GM19023 (cell line): ENCODE measurements around the gene APEH.

Source experiments
- ATAC-seq: cut with Tn5 transposase; IDR thresholded peaks from one replicate; pipeline ENCODE4 v1.9.1; 2021; ENCODE audit warnings: mild to moderate bottlenecking, moderate library complexity; ENCODE audit not compliant: unreplicated experiment

Gene APEH

DNA sequence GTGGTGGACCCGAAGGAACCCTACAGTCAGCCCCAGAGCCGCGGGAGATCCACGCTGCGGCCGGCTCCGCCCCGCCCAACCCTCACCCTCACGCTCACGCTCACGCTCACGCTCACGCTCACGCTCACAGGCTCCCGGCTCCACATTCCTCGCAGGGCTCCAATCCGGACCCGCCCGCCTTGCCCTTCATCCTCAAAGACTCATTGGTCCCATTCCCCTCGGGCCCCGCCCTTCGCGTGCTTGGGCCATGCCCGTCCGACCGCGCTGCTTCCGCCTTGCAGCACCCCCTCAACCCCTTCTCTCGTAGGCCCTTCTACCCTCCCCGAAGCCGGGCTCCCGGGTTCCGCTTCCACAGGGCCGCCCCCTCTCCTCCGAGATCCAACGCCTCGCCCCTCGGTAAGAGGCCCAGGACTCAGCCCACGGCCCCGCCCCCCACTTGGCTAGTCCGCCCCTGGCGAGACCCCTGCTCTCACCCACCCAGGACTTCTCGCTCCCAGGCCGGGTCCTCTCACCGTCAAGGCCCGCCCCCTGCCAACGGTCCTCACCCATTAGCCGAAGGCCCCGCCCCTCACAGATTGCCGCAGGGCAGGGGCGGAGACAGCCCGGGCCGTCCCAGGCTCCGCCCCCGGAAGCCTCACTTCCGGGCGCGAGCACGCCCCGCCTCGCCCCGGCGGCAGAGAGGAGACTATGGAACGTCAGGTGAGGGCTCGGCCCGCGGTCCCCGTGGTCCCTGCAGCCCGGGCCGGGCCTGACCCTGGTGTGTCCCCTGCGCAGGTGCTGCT is at the start of gene APEH:
TSS of gene APEH (plus strand) at position 637 of the 782 bp plus-strand sequence. CDS start at position 688, 51 bp downstream.
- ATAC-seq: peak; percentile 80

DNA sequence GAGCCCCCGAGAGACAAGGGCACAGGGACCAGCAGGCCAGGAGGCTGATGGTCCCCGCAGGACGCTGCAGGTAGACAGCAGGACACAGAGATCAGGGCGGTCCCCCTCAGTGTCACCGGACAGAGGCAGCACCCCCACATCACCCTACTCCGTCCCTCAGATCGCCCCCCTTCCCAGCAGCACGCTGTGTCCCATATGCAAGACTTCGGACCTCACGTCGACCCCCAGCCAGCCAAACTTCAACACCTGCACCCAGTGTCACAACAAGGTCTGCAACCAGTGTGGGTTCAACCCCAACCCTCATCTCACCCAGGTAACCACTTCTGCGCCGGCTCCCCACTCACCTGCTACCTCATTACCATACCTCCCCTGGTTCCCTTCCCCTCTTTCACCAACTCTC is 49.1 kb upstream of the APEH start:
- ATAC-seq: no peak

DNA sequence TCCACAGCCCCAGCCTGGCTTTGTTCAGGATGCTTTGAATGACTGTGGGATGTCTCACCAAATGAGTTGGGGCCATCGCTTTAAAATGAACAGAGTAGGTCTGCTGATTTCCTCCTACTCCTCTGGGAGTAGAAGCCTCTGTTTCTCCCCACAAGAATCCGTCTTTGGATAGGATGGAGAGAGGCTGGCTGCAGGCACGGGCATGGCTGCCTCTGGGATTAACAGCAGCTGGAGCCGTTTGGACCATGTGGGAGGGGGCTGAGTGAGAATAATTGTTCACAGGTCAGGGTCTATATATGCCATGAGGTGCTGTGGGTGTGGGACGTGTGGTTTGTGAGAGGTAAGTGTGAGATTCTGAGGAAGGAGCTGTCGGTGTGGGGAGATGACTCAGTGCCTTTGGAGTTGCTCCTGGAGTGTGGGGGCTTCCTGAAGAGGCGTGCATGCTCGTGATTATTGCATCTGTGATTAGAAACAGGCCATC is 48.0 kb upstream of the APEH start:
- no peak for ATAC-seq

DNA sequence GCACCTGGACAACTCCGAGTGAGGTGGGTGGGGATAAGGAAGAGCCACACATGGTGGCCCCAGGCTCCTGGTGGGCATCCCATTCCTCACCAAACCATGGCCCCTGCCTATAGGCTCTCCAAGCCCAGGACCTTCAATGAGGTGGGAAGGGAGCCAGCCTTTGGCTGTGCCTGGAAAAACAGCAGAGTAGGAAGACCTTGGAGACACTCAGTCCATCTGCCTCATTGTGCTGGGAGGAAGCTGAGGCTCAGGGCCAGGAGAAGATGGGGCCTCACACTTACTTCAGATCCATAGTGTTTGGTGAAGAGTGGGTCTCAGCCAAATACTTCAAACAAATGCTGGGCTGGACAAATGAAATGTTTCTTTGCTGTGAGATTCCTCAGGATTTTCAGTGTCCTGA is 47.4 kb upstream of the APEH start:
- ATAC-seq: no peak

DNA sequence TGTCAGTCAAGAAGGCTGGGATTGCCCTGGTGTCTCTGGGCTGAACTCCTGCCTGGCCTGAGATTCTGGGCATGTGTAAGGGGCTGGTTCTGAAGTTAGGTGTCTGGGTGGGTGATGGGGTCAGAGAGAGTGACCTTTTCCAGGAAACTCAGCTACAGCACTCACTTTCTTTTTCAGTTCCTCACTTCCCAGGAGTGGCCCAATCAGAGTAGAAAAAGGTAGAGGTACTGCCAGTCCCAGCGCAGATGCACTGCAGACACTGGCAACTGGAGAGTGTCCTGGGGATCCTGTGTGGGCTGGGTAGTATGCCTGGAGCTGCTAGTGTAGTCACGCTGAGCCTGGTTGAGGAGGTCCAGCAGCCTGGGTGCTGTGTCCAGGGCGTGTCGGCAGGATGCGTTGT is 46.5 kb upstream of the APEH start:
- no peak for ATAC-seq

DNA sequence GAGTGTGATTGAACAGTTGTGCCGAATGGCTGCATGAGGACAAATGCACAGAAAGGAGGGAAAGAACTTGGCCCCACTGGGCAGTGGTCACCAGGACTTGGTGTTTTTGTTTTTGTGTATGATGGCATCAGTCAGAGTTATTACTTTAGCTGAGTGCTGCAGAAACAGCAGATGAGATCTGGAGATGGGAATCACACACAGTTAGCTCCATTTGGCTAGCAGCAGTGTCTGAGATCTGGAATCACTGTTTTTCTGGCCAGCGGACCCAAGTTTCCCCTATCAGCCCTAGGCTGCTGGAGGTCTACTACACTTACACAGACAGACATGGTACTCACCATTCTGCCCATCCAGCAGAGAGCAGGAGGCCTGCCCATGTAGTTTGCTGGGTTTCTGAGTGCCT is 45.9 kb upstream of the APEH start:
- no peak for ATAC-seq

DNA sequence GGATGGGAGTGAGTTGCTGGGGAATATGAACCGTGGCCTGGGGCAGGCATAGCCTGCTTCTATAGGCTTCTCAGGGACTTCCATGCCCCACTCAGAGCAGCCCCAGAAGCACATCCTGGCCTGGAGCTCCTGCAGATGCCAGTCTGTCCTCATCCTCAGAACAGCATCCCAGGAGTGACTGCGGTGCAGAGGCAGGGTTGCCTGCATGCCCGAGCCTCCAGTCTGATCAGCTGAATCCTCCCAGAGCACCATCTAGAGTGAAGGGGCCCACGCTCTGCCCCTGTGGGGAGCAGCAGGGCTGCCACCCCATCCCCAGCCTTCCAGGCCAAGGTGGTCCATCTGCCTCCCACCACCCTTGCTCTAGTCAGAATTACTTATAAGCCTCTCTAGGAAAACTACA is 44.7 kb upstream of the APEH start:
- no peak for ATAC-seq

DNA sequence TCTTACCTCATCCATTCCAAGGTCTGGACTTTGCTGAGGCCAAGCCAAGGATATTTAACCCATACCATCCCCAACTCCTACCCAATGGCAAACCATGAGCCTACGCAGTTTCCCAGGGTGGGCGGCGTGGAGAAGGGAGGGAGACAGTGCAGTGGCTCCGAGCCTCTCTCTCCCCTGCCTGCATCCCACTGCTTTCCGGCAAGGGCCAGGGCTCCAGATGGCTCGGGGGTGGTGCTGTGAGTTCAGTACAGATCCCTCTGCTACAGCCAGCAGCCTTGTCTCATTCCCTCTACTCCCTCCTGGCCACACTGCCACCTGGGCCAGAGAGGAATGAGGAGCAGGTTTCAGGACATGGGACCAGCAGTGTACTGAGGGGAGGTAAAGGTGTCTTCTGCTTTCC is 44.3 kb upstream of the APEH start:
- ATAC-seq: no peak

DNA sequence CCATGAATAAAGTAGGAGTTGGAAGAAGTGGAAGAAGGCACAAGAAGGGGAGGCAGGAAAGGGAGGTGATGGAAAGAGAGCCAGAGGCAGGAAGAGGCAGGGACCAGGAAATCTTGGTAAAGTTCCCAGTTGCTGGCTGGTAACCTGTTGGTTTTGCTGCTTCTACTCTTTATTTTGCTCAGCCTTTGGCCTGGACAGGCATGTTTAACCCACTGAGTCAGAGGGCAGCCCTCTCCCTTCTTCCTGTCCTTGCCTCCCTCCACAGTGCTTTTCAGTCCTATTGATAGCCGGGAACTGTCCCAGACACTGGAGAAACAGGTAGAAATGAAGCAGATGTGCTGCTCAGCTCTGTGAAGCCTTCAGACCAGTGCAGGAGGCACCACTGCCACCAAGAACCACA is 43.4 kb upstream of the APEH start:
- no peak for ATAC-seq

DNA sequence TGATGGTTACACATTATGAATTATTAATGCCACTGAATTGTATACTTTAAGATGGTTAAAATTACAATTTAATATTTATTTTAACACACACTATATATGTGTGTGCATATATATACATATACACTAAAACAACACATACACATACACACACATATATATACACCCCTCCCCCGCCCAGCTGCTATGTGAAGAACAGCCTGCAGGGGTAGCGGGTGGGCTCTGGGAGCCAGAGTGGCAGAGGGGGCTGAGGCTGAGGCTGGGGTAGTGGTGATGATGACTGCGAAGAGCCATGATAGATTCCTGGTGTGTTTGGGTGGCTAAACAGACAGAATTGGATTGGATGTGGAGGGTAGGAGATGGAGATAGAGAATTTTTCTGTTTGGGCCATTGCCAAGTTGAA is 39.4 kb upstream of the APEH start:
- no peak for ATAC-seq

DNA sequence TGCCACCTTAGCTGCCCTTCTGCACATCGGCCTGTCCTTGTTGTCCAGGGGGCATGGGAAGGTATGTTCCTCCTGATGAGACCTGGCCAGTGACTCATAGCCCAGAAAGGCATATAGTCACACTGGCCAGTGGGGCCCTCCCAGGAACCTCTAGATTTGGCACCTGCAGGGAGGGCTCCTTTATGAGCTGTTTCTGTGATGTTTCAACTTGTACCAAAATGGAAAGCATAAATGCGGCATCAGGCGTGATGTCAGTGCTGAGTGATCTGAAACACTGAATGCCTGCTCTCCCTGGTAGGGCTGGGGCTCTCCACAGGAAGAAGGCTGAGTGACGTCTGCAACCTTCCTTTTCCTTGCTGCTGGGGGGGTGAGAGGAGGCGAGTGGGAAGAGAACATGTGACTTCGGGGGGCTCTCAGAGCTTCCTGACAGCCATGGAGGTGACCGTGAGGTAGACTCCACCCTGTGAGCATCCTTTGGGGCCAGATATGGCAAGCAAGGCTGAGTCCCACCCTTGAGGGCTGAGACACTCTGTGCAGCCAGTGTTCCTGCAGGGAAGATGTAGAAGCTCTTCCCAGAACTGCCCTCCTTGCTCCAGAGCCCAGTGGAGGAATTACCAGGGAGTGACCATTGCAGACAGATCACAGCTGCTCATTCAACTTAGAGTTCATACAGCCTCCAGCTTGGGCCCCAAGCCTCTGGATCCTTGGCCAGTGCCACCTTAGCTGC is 37.1 kb upstream of the APEH start:
- no peak for ATAC-seq

DNA sequence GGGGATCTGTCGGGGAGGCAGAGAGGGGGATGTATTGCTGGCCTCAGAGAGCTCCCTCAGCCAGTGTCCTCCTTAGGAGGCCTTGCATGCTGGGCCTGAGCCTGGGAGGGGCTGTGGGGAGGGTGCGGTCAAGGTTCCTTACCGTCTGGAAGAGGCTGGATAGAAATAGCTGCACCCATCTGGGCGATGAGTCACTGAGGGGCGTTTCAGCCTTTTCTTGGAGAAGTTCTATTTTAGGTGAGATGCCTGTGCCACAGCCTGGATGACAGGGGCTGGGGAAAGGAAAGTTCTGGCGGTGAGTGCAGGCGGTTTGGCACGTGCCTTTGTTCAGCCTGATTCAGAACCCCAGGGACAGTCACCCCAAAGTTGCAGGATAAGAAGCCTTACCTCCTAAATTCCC is 35.7 kb upstream of the APEH start:
- no peak for ATAC-seq

DNA sequence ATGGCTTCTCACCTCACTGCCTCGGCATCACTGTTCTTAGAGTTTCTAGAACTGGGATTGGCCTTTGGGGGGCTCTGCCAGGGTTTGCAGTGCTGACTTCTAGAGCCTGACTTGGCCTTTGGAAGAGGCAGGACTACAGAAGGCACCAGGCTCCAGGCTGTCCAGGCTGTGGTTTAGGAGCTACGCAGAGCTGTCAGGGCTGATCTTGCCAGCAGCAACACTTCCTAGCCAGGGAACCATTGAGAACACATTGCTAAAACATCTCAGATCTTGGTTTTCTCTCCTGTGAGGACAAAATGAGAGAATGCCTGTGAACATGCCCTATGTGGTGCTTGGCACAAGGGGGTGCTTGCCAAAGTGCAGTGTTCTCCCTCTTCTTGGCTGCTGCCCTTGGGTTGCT is 34.6 kb upstream of the APEH start:
- no peak for ATAC-seq

DNA sequence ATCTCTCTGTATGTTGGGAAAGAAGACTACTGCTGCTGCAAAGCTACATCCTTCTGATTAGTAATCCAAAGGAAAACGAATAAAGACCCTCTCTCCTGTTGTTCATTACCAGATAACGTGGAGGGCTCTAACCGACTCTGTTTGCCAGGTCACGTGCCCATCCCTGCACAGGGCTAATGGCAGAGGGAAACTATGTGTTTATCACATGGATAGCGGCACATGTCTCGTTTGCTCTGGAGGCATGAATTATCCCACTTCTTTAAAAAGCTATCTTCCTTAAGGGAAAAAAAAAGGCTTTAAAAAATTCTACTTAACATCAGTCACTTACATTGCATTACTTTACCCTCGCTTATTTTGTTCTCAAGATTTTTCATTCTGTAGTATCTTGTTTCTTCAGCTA is 32.9 kb upstream of the APEH start:
- ATAC-seq: no peak

DNA sequence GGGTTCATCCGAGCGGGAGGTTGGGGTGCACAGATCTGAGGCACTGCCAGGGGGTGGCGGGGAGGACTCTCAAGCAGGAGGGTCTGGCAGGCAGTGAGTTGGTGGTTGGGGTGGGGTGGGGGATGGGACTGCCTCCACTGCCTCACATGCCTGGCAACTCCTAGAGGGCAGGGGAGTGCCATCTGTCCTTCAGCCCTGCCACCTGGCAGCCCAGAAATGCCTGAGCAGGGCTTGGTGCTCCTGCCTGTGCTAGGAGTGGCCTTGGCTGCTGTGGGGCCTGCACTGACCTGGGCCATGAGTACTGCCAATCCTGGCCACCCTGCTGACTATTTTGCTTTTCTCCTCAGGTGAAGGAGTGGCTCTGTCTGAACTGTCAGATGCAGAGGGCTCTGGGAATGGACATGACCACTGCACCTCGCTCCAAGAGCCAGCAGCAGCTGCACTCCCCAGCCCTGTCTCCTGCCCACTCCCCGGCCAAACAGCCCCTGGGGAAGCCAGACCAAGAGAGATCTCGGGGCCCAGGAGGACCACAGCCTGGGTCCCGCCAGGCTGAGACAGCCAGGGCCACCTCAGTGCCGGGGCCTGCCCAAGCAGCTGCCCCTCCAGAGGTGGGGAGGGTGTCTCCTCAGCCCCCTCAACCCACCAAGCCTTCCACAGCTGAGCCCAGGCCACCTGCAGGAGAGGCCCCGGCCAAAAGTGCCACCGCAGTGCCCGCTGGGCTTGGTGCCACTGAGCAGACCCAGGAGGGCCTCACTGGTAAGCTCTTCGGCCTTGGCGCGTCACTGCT is 32.0 kb upstream of the APEH start:
- no peak for ATAC-seq

DNA sequence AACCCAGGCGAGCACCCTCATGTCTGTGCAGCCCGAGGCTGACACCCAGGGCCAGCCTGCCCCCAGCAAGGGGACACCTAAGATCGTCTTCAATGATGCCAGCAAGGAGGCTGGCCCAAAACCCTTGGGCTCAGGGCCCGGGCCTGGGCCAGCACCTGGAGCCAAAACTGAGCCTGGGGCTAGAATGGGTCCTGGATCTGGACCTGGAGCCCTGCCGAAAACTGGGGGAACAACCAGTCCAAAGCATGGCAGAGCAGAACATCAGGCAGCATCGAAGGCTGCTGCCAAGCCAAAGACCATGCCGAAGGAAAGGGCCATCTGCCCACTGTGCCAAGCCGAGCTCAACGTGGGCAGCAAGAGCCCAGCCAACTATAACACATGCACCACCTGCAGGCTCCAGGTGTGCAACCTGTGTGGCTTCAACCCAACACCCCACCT is 31.4 kb upstream of the APEH start:
- no peak for ATAC-seq

DNA sequence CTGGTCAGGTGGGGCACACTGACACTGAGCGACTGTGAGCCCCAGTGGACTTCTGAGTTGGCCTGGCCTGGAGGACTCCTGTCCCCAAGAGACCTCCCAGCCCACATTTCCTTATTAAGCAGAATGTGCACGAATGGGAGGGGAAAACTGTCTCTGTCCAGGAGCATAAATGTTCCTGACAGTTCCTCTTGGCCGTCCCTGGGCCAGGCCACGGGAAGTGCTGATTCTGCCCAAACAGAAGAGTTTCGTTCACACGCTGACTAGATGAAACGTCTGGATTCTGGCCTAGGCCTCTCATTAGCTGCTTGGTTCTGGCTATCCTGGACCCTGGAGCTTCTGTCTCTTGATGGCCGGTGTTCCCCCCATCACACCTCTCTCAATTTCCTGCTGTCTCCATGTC is 29.5 kb upstream of the APEH start:
- no peak for ATAC-seq

DNA sequence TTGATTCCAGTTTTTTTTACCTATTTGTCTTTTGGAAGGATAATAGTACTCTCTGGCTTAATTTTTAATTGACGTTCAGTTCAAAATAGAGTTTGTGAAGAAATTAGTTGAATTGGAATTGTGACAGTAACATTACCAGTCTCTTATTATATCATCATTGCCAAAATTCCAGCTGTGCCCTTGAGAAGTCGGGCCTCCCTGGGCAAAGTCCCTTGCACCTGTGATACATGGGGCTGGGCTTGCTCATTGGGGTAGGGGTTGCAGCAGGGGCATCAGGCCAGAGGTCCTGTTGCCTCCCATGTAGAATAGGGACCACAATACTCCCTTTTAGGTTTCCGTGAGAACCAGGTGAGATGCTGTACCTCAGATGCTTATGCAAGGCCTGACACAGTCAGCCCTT is 27.9 kb upstream of the APEH start:
- no peak for ATAC-seq

DNA sequence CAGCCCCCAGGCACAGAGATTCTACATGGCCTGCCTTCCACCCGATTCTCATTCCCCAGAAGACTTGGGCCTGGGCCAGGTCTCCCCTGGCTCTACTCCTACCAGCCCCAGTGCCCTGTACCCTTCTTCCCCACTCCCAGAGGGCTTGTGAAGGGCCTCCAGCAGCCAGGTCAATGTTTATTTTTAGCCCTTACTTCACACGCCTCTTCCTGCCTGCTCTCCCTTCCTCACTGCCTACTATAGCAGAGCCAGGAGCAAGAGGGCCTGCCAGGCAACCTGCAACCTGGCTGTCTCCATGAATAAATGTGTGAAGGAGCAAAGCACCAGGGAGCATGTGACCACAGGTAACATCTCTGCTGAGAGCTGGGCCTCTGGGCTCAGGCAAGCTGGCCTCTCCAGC is 26.4 kb upstream of the APEH start:
- ATAC-seq: no peak

DNA sequence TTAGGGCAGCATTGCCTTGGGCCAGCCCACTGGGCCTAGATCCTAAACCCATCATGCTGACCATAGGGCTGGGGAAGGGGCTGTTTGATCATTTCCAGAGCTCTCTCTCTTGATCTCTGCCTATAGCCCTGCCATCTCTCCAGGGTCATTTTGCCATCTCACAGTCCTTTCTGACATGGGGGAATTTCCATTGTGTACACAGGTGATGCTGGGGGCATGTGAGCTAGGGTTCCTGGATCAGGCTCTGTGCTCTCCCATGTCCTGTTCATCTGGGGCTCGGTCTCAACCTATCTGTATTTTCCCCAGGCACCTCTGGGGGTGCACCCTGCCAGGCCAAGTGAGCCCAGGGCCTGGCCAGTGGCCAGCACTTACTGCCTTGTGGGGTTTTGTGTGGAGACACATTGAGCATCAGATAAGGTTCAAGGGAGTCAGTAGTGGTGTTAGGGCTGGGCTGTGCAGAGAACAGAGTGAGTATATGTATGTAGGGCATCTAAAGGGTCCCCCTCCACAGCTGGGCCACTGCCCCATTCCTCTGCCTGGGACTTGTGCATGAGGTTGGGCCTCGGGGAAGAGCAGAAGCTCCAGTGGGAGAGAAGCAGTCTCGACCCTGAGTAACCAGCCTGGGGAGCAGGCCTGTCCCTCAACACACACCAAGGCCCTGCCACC is 25.7 kb upstream of the APEH start:
- ATAC-seq: no peak

DNA sequence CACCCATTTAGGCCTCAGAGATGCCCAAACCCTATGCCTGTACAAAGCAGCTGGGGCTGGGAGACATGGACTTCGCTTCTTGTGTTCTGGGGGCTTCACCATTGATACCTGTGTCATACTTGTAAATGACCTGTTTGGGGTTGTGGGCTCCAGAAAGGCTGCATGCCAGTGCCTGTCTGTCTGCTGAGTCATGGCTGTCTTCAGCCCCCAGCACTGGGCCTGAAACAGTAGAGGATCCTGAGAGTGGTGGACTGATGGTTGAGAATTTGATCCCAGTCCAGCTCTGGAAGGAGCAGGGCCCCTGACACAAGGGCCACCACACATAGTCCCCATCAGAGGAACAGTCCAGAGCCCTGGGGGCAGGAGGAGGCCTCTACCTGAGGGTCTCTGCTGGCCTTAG is 24.6 kb upstream of the APEH start:
- no peak for ATAC-seq
